Measurements from ENCODE around the gene NEU2. TPM values are rescaled to one million over a fixed set of nuclear protein-coding genes. Genes with fewer than 3 reads are reported as not detected.

Gene NEU2
- total RNA-seq (2011; cell fraction: chromatin; rRNA removed; ENCODE audit: low replicate concordance), result not detected in 2 replicates
- total RNA-seq (2011; cell fraction: nucleolus; rRNA removed), result not detected in 2 replicates
- total RNA-seq (2011; cell fraction: nucleoplasm; rRNA removed), result not detected in 2 replicates
- not detected in 2 replicates for total RNA-seq (2014; rRNA removed)
- not detected in 2 replicates for total RNA-seq (2014; rRNA removed; fragmentation: Illumina TruSeq; extraction: Trizol)
- not detected in 2 replicates for total RNA-seq (2015; rRNA removed; fragmentation: Illumina TruSeq; extraction: Trizol)
- total RNA-seq (2021), result not detected in 2 replicates
- not detected in 2 replicates for polyA plus RNA-seq (2011; rRNA removed)
- polyA plus RNA-seq (2011; cell fraction: cytosol; rRNA removed), result not detected in 2 replicates
- not detected in 2 replicates for polyA plus RNA-seq (2011; cell fraction: nucleus; rRNA removed)
- polyA plus RNA-seq (2012), result not detected in 2 replicates
- not detected in 2 replicates for polyA plus RNA-seq (2014; fragmentation: Illumina TruSeq; extraction: Trizol)
- polyA plus RNA-seq (2014; fragmentation: Nextera tagmentation; extraction: Ambion mirVana), result not detected
- not detected in 2 replicates for polyA plus RNA-seq (2014; rRNA removed)
- polyA minus RNA-seq (2011; rRNA and poly(A)+ RNA removed), result not detected in 2 replicates
- polyA minus RNA-seq (2011; cell fraction: cytosol; rRNA and poly(A)+ RNA removed), result not detected in 2 replicates
- not detected in 2 replicates for polyA minus RNA-seq (2011; cell fraction: nucleus; rRNA and poly(A)+ RNA removed)
- Bru-seq, nascent RNA, result not detected
- percentile 18 among the genes with signal in this experiment for BruChase-seq, experiment 1, labeled RNA remaining after a 2-hour chase
- BruChase-seq, experiment 2, labeled RNA remaining after a 6-hour chase, result not detected
- long read RNA-seq, experiment 1, result 0 reads
- long read RNA-seq, experiment 2, result 0 reads
- long read RNA-seq, experiment 3, result 0 reads

GRCh38 chr2:233032551-233033320 is at the start of gene NEU2:
TSS of gene NEU2 (plus strand) at chr2:233032672. CDS start at chr2:233032672, 0 bp downstream.
- 22% methylated on average over 10 of the region's 13 CpGs for WGBS (ENCODE audit: insufficient coverage, low coverage, missing lambda C conversion rate)
- in situ Hi-C loops (cut with MboI), result no loop called here
- FAIRE-seq, result no peak
- Histone ChIP-seq H3K9me3 (replicated peaks; ENCODE audit: control insufficient read depth, insufficient read depth, low read depth, low read length) (no peaks in the 10 kb centered on the region; the same call in 1 of the 2 replicates), H3K4me3 (no peak within 1 kb of the TSS), H4K20me1 (replicated peaks; ENCODE audit: control insufficient read depth, insufficient read depth, low read length) (no peaks in the 10 kb centered on the region), H3K9me1 (ENCODE audit: control insufficient read depth, insufficient read depth, low read length) (no peaks in the 10 kb centered on the region), H3K27me3 (ENCODE audit: control insufficient read depth in 2 of 2, insufficient read depth in 2 of 2, low read length in 2 of 2) (peaks cover 3 to 28% of the 10 kb centered on the region in 2 experiments; a peak in 3 of 5 replicates), H3K9ac (ENCODE audit: insufficient read depth in 1 of 2, low read depth in 2 of 2, low read length in 2 of 2) (no peak within 1 kb of the TSS), H3K36me3 (ENCODE audit: control insufficient read depth, insufficient read depth, low read length) (no peaks in the 10 kb centered on the region), H3K79me2 (ENCODE audit: control insufficient read depth, insufficient read depth, low read length) (no peaks in the 10 kb centered on the region), H2AFZ (ENCODE audit: low read depth, low read length) (no peak within 1 kb of the TSS), H3K4me2 (ENCODE audit: insufficient read depth, low read length) (no peak within 1 kb of the TSS), H3K4me1 (replicated peaks in 1 of 2; ENCODE audit: control insufficient read depth in 2 of 2, insufficient read depth in 2 of 2, low read length in 2 of 2) (peaks cover 0 to 9% of the 10 kb centered on the region in 2 experiments; a peak in 2 of 5 replicates), H3K27ac (ENCODE audit: extremely low read depth, low read depth, low read length) (no peak within 1 kb of the TSS)
- BruUV-seq (replicated peaks), result no TSS peak
- intact Hi-C loops (cut with micrococcal nuclease), result no loop called here
- no peak for ATAC-seq
- POLR2A ChIA-PET, result interaction anchor here (0.7 kb wide), 2 partner anchors 9 to 21 kb away, joined by 3 read pairs; no protein-coding TSS in a partner anchor
- DNase-seq (ENCODE audit: extremely low read depth in 1 of 4, low spot score in 3 of 4), result no peak
- CTCF ChIA-PET (ENCODE audit: low intra/inter-chr PET ratio), result no interaction called here
- TF ChIP-seq CHD1 (IDR thresholded peaks at IDR 0.05; ENCODE audit: low read length) (no peak), SNAPC5 (CRISPR knock-in tag; IDR thresholded peaks at IDR 0.05) (no peak), CEBPZ (IDR thresholded peaks at IDR 0.05; ENCODE audit: borderline replicate concordance, low read depth, low read length) (no peak), MYNN (IDR thresholded peaks at IDR 0.05) (no peak), MYNN (CRISPR knock-in tag; IDR thresholded peaks at IDR 0.05) (no peak), TAL1 (IDR thresholded peaks at IDR 0.05) (no peak), MED1 (CRISPR knock-in tag; IDR thresholded peaks at IDR 0.05; ENCODE audit: borderline replicate concordance) (no peak), NFRKB (IDR thresholded peaks at IDR 0.05; ENCODE audit: low read depth) (no peak), CREB3 (tag; conservative IDR thresholded peaks at IDR 0.05; ENCODE audit: low read depth) (no peak), CBX2 (IDR thresholded peaks at IDR 0.05; ENCODE audit: insufficient read depth, low read length, poor library complexity, severe bottlenecking) (no peak)
